ENCODE data around the gene DMD. TPM values are rescaled to one million over a fixed set of nuclear protein-coding genes. Genes with fewer than 3 reads are reported as not detected.
"Not testable (repeated sequence)": the region's sequence is repeated elsewhere in the genome, so short reads cannot be mapped to it uniquely, and the experiment has no call there.

DMD gene
- polyA plus RNA-seq, 3 donors, result 8.0 to 13.2 (median 11.5) TPM

DNA sequence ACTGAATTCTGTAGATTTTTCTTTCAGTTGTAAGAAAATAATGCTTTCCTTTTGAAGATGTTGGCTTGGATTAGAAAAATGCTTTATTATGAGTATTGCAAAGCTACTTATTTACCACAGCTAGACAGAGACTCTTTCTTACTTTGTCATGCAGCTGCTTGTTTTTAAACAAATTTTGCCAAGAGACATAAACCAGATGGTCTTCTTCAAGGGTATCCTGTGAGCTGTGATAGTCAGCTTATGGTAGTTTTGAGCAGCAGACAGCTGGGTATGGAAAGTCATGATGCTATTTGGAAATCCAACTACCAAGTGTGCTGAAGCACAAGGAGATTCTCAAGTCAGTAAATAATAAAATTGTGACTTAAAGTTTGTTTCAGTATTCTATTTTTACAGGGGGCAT, 941.5 kb downstream of the DMD start:
- no peak overlapping the region for H3K27ac ChIP-seq (ENCODE audit: low read depth, low read length)

DNA sequence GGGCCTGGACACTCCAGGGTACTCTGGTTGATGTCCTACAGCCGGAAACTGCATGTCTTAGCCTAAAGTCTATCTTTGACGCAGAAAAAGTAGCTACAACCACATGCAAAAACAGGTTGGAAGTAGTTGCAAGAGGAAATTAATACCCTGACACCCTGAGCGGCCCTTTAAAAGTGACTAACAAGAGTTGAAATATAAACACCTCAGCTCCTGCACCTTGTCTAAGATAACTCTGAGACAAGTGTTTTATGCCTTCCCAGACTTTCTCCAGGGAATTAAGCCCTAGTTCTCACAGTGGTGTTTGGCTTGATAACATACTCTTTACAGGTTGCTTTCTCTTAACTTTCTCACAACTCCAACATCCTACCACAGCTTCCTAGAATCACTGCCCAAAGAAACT, 943.1 kb downstream of the DMD start:
- H3K27ac ChIP-seq (ENCODE audit: low read depth, low read length), result no peak overlapping the region
- 63 to 81% (median 80%) methylated on average over 3 of the region's 3 CpGs for WGBS, 3 donors

DNA sequence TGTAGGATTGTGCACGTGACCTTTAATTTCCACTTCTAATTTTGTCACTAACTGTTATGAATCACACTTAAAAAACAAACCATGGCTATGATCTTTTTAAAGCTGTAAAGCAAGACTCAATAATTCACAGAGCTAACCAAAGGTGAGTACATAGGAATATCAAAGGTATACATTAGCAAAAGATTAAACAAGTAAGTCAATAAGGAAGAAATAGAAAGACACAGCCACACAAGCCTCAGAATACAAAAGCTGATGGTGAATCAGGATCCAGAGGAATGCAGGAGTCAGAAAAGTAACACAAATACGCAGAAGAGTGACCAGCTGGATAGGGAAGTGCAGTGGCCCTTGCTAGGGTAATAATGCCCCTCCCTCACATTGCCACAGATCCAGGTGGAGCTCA, 943.6 kb downstream of the DMD start:
- 46 to 83% (median 71%) methylated on average over 2 of the region's 2 CpGs for WGBS, 3 donors
- no peak overlapping the region for H3K27ac ChIP-seq (ENCODE audit: low read depth, low read length)

DNA sequence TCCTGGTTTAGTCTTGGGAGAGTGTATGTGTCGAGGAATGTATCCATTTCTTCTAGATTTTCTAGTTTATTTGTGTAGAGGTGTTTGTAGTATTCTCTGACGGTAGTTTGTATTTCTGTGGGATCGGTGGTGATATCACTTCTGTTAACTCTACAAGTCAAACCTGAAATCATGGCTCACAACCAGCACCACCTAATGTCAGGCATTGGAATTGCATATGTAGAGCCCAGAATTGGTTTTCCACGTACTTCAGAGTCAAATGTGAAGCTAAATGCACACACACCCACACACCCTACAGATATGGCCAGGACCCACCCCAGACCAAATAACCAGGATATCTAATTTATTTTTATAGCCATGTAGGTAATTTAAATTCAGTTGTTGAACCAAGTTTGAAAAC, 964.7 kb downstream of the DMD start:
- WGBS, 3 donors, result 31 to 36% (median 35%) methylated on average over 4 of the region's 4 CpGs

DNA sequence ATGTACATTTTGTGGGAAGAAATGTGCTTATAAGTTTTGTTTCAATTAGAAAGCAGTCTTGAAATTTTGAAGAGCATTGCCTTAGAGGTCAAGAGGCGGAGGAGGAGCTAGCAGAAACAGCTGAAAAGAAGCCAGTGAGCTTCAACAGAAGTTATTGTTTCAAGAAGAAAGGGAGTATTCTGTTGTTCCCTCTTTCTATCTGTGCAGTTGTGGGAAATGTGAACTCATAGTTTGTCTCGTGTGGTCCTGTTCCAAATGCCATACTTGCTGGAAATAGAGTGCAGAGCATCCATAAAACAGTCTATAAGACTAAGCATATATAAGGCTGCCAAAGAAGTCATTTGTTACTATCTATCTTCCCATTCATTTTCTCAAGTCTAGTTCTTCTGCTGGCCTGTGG, 1015.7 kb downstream of the DMD start:
- 36 to 90% (median 62%) methylated on average over 2 of the region's 2 CpGs for WGBS, 3 donors
- H3K27ac ChIP-seq (ENCODE audit: low read depth, low read length), result no peak overlapping the region

More for the DNA sequence above, 964.7 kb downstream of the DMD start:
- not testable (repeated sequence) for H3K27ac ChIP-seq (ENCODE audit: low read depth, low read length)

DNA sequence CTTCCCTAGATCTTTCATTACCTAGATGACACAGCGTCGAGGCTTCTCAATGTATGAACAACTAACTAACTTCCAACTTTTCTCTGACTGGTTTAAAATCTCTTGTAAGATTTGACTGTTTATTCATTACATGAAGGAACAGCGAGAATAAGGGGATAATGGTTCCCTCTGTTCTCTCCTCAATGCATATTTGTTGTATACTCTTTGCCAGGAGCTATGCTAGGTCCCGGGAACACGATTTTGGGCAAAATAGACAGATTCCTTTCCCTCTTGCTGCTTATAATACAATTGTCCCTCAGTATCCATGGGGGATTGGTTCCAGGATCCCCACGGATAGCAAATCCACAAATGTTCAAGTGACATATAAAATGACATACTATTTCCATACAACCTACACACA, 1020.0 kb downstream of the DMD start:
- WGBS, 3 donors, result 72 to 94% (median 85%) methylated on average over 6 of the region's 6 CpGs
- no peak overlapping the region for H3K27ac ChIP-seq (ENCODE audit: low read depth, low read length)

DNA sequence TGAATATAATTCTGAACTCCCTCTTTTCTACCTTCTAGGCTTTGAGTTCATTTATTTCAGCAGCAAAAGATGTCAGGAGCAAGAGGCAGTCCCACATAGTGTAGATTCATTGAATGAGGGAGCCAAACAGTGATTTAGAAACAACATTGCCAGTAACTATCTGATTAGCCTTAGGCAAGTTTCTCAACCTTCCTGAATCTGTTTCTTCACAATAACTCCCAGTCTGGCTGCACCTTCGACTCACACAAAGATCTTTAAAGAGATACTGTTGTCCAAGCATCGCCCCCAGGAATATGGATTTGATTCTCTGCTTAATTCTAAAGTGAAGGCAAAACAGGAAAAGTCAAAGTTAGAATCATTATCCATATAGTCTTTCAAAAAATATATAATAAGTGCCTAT, 1026.2 kb downstream of the DMD start:
- WGBS, 3 donors, result 41 to 73% (median 68%) methylated on average over 2 of the region's 2 CpGs

DNA sequence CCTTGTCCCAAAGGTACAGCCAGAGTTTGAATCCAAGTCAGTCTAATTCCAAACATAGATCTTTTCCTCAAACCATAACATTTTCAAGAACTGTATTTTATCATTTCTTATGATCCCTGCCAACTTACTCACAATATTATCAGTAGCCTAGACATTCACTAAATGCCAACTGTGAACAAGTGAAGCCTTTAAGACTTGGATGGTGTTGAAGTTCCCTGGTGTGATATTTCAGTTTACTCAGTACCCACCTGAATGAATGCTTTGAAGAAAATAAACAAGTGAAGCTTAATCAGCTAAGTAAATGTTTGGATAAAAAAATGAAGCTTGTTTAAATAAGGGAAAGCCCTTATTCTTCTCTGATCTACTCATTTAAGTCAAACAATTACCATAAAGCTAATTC, 1028.3 kb downstream of the DMD start:
- H3K27ac ChIP-seq (ENCODE audit: low read depth, low read length), result no peak overlapping the region

More for the DNA sequence above, 1026.2 kb downstream of the DMD start:
- no peak overlapping the region for H3K27ac ChIP-seq (ENCODE audit: low read depth, low read length)

DNA sequence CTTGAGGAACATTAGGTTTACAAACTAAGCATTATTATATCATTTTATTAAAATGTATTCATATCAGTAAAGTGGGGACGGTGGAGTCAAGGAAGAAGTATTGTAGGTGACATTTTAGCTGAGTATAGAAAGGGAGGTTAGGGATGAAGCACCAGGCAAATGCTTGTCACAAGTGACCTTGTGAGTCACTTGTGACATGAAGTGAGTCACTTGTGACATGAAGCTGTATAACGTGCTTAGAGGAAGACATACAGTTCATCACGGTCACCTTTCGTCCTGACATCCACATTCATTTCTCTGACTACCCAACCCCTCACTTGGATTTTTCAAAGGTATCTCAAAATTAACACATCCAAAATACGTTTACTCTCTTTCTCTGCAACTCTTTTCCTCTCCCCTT, 1034.8 kb downstream of the DMD start:
- 76 to 88% (median 84%) methylated on average over 5 of the region's 5 CpGs for WGBS, 3 donors
- H3K27ac ChIP-seq (ENCODE audit: low read depth, low read length), result no peak overlapping the region

DNA sequence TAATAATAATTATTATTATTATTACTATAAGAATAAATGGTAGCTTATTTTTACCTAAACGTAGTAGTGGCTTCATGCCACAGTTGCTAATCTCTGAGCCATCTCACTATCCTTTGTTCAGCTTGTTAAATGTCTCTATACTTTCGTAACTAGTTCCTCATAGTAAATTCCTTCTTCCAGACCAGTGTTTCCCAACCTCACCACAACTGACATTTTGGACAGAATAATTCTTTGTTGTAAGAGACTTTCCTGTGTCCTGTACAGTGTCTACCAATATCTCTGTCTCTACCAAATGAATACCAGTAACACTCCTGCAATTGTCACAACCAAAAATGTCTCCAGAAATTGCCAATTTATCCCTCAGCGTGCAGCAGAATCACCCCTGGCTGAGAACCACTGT, 1040.9 kb downstream of the DMD start:
- H3K27ac ChIP-seq (ENCODE audit: low read depth, low read length), result no peak overlapping the region
- 56 to 83% (median 57%) methylated on average over 3 of the region's 3 CpGs for WGBS, 3 donors

DNA sequence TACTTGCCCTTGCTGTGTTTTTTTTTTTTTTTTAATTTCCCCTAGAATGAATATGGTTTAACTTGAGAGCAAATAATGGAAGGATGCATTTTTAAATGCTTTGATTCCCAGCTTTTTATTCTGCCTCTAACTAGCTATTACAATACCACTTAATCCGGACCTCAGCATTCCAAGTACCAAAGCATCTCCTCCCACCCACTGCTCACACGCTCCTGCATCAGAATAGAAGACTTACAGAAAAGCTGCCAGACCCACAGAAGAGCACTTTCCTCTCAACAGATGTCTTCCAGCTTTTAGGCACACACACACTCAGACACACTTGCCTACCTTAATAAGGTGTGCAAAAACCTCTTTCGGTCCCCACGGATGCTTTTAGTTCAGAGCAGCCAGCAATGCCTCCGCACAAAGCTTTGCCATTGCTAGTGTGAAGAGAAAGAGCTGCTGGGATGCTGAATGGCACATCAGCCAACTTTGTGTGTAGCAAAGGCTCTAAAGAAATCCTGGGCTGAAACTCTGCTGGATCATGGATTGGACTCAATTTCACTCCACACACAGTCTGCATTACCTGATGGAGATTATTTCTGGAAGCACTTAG, 1056.2 kb downstream of the DMD start:
- 19 to 42% (median 26%) methylated on average over 5 of the region's 5 CpGs for WGBS, 3 donors

DNA sequence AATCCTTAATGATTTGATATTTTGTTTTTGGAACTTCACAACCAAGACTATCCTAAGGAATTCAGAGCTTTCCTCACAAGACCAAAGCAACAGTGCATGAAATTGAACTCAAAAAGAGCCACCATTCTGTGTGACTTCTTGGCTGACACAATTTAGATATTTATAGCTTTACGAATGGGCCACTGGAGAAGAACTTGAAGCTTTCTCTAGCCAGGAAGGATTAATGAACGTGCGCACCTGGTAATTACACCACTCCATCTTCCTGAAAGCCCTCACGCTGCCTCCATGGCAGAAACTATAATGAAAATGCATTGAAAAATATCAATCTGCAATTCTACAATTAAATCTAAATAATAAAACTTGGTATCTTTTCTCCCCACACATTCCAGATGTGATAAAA, 1057.8 kb downstream of the DMD start:
- no peak overlapping the region for H3K27ac ChIP-seq (ENCODE audit: low read depth, low read length)
- 65 to 79% (median 72%) methylated on average over 4 of the region's 4 CpGs for WGBS, 3 donors

More for the DNA sequence above, 1056.2 kb downstream of the DMD start:
- no peak overlapping the region for H3K27ac ChIP-seq (ENCODE audit: low read depth, low read length)

DNA sequence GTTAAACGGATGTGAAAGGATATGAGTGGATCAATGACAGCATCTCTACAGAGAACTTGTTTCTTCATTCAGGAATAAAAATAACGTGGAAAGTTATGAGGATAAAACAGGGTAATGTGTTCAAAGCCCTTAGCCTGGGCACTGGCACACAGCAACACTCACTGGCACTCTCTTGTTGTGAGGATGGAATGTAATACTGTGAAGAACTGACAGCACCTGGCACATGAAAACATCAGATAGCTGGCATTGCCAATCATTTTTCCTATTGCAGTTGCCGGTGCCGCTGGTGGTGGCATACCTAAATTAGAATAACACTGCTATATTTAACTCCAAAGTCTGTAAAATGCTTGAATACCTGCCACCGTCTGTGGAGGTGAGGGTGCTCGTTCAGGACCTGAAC, 1061.2 kb downstream of the DMD start:
- no peak overlapping the region for H3K27ac ChIP-seq (ENCODE audit: low read depth, low read length)
- 45 to 73% (median 56%) methylated on average over 6 of the region's 6 CpGs for WGBS, 3 donors

DNA sequence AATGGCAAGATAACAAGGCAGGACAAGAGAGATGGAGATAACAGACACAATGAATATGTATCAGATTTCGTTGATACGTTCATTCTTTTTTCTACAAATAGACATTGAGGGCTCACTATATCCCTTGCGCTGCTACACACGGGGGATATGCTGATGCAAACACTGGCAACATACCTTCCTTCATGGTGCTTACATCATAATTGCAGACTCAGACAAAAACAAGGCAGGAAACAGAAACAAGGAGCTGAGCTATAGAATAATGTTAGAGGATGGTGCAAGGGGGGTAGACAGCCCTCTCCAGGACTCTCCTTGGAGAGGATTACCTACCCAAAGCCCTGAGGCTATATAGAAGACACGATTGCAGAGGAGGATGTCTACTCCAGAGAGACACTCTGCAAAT, 1069.5 kb downstream of the DMD start:
- no peak overlapping the region for H3K27ac ChIP-seq (ENCODE audit: low read depth, low read length)
- 72 to 84% (median 79%) methylated on average over 5 of the region's 5 CpGs for WGBS, 3 donors

DNA sequence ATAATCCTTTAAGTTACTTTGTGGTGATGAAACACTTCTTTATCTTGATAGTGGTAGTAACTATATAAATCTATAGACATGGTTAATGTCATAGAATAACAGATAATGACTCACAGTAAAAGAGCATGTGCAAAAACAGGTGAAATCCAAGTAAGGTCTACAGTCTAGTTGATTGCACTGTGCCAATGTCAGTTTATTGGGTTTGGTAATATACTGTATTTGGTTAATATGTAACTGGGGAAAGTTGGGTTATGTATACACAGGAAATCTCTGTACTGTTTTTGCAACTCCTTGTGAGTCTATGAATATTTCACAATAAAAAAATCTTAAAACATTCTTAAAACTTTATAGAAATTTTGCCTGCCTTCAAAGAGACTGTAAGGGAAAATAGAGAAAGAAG, 1071.9 kb downstream of the DMD start:
- no peak overlapping the region for H3K27ac ChIP-seq (ENCODE audit: low read depth, low read length)

DNA sequence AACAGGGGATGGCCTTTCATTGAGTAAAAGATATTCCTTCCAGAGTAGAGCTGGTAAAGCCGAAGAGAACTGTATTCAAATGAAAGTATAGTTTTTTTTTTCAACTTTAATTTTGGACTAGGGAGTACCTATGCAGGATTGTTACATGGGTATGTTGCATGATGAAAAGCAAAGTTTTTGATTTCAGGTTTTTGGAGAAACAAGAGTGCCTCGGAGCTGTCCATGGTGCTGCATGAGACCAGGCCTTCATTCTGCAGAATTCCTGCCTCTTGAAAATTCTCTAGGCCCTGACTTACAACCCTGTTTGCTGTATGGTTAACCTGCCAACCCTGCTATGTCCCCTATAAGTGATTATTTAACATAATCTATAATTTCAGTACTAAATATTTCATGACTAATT, 1073.8 kb downstream of the DMD start:
- WGBS, 3 donors, result 48 to 58% (median 52%) methylated on average over 2 of the region's 2 CpGs
- no peak overlapping the region for H3K27ac ChIP-seq (ENCODE audit: low read depth, low read length)

DNA sequence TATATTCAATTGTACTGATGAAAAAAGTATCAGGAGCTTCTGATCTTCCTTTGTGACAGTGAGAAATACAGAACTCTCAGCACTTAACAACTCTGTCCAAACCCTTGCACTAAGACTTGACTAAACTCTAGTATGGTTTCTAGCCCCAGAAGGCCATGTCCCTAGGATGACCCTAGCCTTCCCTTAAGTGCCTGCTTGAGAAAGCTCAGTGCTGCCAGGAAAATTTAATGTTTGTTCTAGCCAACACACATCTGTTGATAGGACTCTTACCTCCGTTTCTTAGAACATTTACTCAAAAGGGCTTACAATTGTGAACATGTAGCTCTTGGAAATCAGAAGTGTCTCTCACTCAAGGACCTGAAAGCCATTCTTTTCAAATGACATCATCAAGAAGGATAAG, 1084.4 kb downstream of the DMD start:
- no peak overlapping the region for H3K27ac ChIP-seq (ENCODE audit: low read depth, low read length)
- WGBS, 3 donors, result 24 to 55% (median 29%) methylated on average over 1 of the region's 1 CpG

DNA sequence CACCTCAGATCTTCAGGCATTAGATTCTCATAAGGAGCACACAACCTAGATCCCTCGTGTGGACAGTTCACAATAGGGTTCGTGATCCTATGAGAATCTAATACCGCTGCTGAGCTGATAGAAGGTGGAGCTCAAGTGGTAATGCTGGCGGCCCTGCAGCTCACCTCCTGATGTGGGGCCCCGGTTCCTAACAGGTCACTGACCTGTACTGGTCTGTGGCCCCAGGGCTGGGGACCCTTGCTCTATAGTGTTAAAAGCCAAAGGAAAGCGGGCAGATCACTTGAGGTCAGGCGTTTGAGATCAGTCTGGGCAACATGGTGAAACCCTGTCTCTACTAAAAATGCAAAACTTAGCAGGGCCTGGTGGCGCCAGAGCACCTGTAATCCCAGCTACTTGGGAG, 1092.5 kb downstream of the DMD start:
- no peak overlapping the region for H3K27ac ChIP-seq (ENCODE audit: low read depth, low read length)
- 79 to 92% (median 87%) methylated on average over 8 of the region's 8 CpGs for whole genome bisulfite sequencing, 3 donors

DNA sequence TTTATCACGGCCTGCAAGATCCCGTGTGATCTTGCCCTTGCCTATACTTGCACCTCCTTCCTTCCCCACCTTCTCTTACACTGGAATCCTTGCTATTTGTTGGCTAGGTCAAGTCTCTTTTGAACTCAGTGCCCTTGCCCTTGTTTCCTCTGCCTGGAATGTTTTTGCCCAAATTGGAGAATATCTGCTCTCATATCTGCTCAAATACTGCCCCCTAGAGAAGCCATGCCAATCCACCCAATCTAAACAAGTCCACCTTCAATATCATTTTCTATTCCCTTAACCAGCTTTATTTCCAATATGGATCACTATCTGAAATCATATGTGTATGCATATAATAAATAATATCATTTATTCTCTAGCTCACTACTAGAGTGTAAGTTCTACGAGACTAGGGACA, 1095.3 kb downstream of the DMD start:
- 72 to 80% (median 73%) methylated on average over 3 of the region's 3 CpGs for WGBS, 3 donors
- H3K27ac ChIP-seq (ENCODE audit: low read depth, low read length), result no peak overlapping the region

DNA sequence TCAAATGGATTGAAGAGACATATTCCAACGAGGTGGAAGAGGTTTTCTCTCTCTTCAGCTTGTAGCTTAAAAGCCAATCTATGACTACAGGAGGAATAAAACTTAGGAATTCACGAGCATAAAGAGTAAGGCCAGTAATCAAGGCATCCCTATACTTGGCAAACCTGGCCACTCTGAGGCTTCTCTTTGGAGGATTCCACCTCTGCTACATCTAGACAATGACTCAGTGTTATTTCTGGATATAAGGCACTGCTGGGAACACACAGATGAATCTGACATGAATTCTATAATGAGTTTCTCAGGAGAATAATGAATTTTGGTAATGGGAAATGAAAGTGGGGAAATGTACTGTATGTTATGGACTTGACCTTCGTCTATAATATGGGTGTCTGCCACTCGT, 1123.7 kb downstream of the DMD start:
- WGBS, 3 donors, result 53 to 69% (median 67%) methylated on average over 4 of the region's 4 CpGs
- no peak overlapping the region for H3K27ac ChIP-seq (ENCODE audit: low read depth, low read length)

DNA sequence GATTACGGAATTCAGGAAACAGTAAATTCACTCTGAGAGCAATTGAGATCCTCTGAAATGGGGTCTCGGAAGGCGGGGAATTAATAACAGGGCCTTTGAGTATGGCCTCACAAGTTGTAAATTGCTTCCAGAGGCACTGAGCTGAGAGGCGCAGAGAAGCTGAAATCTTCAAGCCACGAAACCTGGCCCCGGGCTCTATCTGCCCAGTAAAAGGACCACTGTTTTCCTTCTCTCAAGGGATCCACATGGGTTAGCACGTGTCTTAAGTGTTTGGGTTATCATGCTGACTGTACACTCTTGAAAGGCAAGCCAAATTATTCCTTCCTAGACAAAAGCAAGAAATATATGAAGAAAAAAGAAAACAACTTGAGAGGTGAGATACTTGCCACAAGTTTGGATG, 1126.6 kb downstream of the DMD start:
- 84 to 95% (median 84%) methylated on average over 6 to 7 of the region's 7 CpGs for WGBS, 3 donors
- no peak overlapping the region for H3K27ac ChIP-seq (ENCODE audit: low read depth, low read length)
